ENCODE measurements around the gene EHMT1. TPM values are rescaled to one million over a fixed set of nuclear protein-coding genes. Genes with fewer than 3 reads are reported as not detected.

Gene EHMT1
- polyA plus RNA-seq, 6 donors from 2014 or later, result 6.7 to 45.0 (median 31.5) TPM

DNA sequence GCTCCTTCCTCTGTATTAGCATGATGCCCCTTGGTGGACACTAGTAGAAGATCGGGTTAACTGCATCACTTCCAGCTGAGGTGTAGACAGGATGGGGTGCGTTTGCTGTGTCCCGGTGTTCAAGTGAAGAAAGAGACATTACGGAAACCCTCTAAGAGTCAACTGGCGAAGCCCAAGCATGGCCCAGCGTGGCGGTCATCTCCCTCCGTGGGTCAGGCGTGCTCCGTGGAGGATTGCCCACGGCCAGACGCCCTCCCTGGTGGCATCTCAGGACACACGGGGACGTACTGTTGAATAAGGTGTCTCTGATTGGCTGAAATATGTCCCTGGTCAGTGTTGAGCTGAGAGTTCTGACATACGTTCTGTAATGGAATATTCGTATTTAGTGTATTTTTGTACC lies 139.3 kb downstream of the EHMT1 start:
- Mint-ChIP-seq H3K36me3 (peaks cover 37 to 52% of the 10 kb centered on the region in 2 donors), H3K27ac (peak overlapping the region; percentile 98 to 100 (median 99))
- ATAC-seq (ENCODE audit: low read depth in 2 of 2), result no peak

DNA sequence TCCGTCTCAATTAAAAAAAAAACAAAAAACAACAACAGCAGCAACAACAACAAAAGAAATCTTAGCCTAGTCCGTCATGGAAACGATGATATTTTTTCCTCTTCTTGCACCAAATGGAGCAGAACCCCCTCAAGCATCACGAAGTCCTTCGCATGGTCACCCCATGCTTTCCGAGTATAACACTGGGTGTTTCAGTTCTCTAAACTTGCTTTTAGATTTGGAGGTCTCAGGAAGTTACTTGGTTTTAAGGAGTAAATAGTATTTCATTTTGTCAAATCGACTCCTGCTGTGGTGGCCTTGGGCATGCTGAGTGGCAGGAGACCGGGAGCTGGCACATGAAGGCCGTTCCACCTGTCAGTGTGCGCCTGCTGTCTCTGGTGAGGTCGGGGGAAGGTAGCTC lies 140.3 kb downstream of the EHMT1 start:
- DNase-seq, result peak; percentile 74
- peaks cover 0 to 9% (median 2%) of the 10 kb centered on the region in 7 donors for H3K9me3 Mint-ChIP-seq
- ATAC-seq (ENCODE audit: low read depth in 2 of 2), result peak; percentile 57 to 63
- peak overlapping the region; percentile 98 to 100 (median 99) for H3K27ac Mint-ChIP-seq
- H3K4me1 Mint-ChIP-seq, result peaks cover 56 to 84% (median 68%) of the 10 kb centered on the region in 3 donors
- H3K4me3 Mint-ChIP-seq, result peak overlapping the region; percentile 57 to 93 (median 86)
- peaks cover 35 to 52% of the 10 kb centered on the region in 2 donors for H3K36me3 Mint-ChIP-seq
- H3K27me3 Mint-ChIP-seq, result no peaks in the 10 kb centered on the region

More for the DNA sequence above, 139.3 kb downstream of the EHMT1 start:
- H3K9me3 Mint-ChIP-seq, result peaks cover 0 to 9% (median 2%) of the 10 kb centered on the region in 7 donors
- no peak for DNase-seq
- H3K27me3 Mint-ChIP-seq, result no peaks in the 10 kb centered on the region
- H3K4me1 Mint-ChIP-seq, result peaks cover 59 to 79% (median 67%) of the 10 kb centered on the region in 3 donors
- H3K4me3 Mint-ChIP-seq, result peak overlapping the region; percentile 54 to 93 (median 86)

DNA sequence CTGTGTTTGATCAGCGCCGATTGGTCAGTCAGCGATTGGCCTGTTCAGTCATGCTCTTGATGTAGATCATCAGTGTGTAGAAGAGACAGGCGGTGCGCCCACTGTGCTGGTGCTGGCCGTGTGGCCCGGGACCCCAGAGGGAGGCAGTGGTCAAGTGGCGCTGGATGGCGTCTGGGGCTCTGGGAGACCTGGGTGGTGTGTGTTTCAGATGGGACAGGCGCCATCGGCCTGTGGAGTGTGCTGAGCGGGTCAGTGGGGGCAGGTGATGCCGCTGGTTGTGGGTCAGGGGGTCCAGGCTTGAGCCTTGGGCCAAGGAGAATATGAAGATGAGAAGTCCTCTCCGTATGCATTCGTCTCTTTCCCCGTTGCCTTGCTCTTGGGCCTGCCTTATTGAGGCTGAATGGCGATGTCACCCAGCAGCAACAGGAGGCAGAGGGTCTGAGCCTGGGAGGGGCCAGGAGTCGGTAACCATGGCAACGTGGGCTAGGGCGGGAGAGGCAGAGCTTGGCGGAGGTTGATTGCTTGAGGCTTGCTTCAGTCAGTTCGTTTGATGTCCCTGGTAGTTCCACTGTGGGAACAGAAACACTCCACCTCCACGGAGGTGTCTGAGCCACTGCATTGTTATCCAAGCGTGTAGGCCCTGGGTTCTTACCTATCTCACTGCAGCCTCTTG lies 141.0 kb downstream of the EHMT1 start:
- ATAC-seq (ENCODE audit: low read depth in 2 of 2), result peak in 1 of 2 donors; percentile 2
- Mint-ChIP-seq H3K27me3 (no peaks in the 10 kb centered on the region), H3K9me3 (peaks cover 0 to 9% (median 2%) of the 10 kb centered on the region in 7 donors), H3K4me1 (peaks cover 57 to 89% (median 68%) of the 10 kb centered on the region in 3 donors), H3K36me3 (peaks cover 40 to 57% of the 10 kb centered on the region in 2 donors), H3K4me3 (peak overlapping the region; percentile 57 to 93 (median 86)), H3K27ac (peak overlapping the region; percentile 98 to 100 (median 99))
- DNase-seq, result peak; percentile 47

GRCh38 chr9:137760426-137760825 lies 141.6 kb downstream of the EHMT1 start:
- ATAC-seq (ENCODE audit: low read depth in 2 of 2), result no peak
- H3K4me1 Mint-ChIP-seq, result peaks cover 57 to 88% (median 68%) of the 10 kb centered on the region in 3 donors
- H3K27me3 Mint-ChIP-seq, result no peaks in the 10 kb centered on the region
- DNase-seq, result no peak
- peaks cover 38 to 55% of the 10 kb centered on the region in 2 donors for H3K36me3 Mint-ChIP-seq
- H3K9me3 Mint-ChIP-seq, result peaks cover 0 to 6% (median 2%) of the 10 kb centered on the region in 7 donors
- peak overlapping the region; percentile 98 to 100 (median 99) for H3K27ac Mint-ChIP-seq
- peak overlapping the region; percentile 42 to 93 (median 84) for H3K4me3 Mint-ChIP-seq

DNA sequence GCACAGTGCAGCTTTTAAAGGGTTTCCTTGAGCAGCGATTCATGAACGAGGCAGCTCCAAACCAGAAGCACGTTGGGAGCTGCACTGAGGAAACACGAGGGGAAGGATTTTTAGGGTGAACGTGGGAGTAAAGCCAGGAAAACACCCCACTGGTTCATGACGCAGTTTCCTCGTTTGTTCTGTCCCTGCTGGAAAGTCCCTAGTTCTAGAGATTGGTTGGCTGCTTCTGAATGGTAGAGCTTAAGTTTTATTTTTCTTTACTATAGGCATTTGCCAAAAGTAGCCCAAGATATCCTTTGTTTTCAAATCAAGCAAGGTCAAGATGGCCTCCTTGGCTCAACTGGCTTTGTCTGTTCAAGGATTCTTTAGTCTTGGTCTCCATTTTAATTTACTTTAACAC lies 142.2 kb downstream of the EHMT1 start:
- peaks cover 61 to 88% (median 66%) of the 10 kb centered on the region in 3 donors for H3K4me1 Mint-ChIP-seq
- peak overlapping the region in 7 of 8 donors; percentile 57 to 93 (median 85) for H3K4me3 Mint-ChIP-seq
- ATAC-seq (ENCODE audit: low read depth in 2 of 2), result peak; percentile 42 to 63
- H3K27ac Mint-ChIP-seq, result peak overlapping the region; percentile 98 to 100 (median 99)
- DNase-seq, result peak; percentile 77
- H3K36me3 Mint-ChIP-seq, result peaks cover 32 to 55% of the 10 kb centered on the region in 2 donors
- H3K9me3 Mint-ChIP-seq, result peaks cover 0 to 2% (median 0%) of the 10 kb centered on the region in 7 donors
- H3K27me3 Mint-ChIP-seq, result no peaks in the 10 kb centered on the region

DNA sequence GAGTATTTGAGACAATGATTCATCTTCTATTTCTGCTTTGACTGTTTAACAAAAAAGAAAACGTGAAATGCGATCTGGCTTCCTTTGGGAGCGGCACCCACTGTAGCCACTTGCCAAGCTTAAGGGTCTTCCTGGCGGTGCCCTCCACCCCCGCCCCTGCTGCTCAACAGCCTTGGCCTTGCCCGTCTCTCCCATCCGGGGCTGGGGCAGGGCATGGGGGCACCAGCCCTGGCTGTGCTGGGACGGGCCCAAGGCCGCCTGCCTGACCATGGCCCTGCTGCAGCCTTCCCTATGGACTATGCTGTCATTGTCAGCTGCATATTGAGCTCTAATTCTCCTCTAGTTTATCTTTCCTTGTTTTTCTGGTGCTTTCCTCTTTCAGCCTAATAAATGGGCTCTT lies 143.0 kb downstream of the EHMT1 start:
- no peak for DNase-seq
- Mint-ChIP-seq H3K4me1 (peaks cover 54 to 81% (median 59%) of the 10 kb centered on the region in 3 donors), H3K36me3 (peaks cover 32 to 49% of the 10 kb centered on the region in 2 donors), H3K9me3 (no peaks in the 10 kb centered on the region), H3K27ac (peak overlapping the region; percentile 98 to 100 (median 99)), H3K27me3 (no peaks in the 10 kb centered on the region), H3K4me3 (peak overlapping the region in 7 of 8 donors; percentile 52 to 82 (median 79))
- ATAC-seq (ENCODE audit: low read depth in 2 of 2), result no peak

- H3K9me3 Mint-ChIP-seq, result no peaks in the 10 kb centered on the region
- H3K36me3 Mint-ChIP-seq, result peaks cover 32 to 47% of the 10 kb centered on the region in 2 donors
- H3K4me3 Mint-ChIP-seq, result peak overlapping the region; percentile 52 to 88 (median 70)
- ATAC-seq (ENCODE audit: low read depth in 2 of 2) (peak; percentile 13 to 31), DNase-seq (peak; percentile 70)
- peak overlapping the region; percentile 98 to 100 (median 99) for H3K27ac Mint-ChIP-seq
- H3K27me3 Mint-ChIP-seq, result no peaks in the 10 kb centered on the region
- H3K4me1 Mint-ChIP-seq, result peaks cover 46 to 73% (median 52%) of the 10 kb centered on the region in 3 donors
These were observed 143.7 kb downstream of the EHMT1 start for GRCh38 chr9:137762414-137763061.

DNA sequence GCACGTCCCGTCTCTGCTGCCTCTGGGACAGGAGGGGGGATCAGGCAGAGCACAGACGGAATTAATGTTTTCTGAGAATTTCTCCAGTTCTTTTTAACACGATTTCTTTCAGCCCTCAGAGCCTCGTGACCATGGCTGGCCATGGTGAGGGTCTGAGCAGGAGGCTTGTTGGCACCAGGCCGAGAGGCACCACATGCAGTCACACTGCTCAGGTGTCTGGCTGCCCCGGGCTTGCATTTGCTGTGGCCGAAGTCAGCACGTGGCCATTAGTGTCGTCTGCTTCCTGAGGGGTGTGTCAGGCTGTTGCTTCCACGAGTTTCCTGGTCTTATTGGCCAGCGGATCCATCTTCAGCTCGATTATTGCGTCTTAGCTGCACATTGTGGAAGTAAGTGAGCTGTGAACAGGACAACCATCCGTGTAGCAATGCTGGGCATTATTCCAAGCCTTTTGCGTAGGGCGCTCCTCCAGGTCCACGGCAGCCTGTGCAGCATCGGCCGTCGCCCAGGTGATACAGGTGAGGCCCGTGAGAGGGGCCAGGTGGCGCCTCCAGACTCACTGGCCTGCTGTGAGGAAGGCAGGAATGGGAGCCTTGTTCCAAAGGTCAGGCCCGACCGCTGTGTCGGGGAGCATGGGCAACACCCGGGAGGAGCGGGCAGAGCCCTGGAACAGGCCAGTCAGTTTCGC lies 144.6 kb downstream of the EHMT1 start:
- ATAC-seq (ENCODE audit: low read depth in 2 of 2), result no peak
- Mint-ChIP-seq H3K27ac (peak overlapping the region; percentile 94 to 100 (median 98)), H3K36me3 (peaks cover 27 to 42% of the 10 kb centered on the region in 2 donors), H3K27me3 (no peaks in the 10 kb centered on the region), H3K9me3 (no peaks in the 10 kb centered on the region), H3K4me3 (peak overlapping the region in 2 of 8 donors; percentile 58 to 79), H3K4me1 (peaks cover 37 to 68% (median 44%) of the 10 kb centered on the region in 3 donors)
- no peak for DNase-seq

DNA sequence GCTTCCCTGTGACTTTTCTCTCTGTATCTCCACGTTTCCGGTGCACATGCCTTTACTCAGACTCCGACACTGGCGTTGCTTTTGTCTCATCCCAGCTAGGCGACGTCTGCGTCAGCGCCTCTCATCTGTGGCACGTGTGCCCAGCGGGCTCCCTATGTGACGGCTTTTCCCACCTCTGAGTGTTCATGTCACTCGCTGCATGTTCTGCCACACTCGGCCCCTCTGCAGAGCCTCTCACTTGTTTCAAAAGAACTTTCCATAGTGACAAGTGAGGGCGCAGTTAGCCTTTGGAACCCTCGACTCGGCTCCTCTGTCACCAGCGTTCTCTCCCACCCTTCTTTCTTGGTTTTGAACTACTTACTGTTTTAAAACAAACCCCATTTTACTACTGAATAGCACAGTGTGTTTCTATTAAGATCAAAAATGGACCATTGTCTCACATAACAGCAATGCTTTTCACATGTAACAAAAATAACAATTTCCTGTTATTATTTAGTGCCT lies 145.4 kb downstream of the EHMT1 start:
- Mint-ChIP-seq H3K4me1 (peaks cover 30 to 60% (median 36%) of the 10 kb centered on the region in 3 donors), H3K36me3 (peaks cover 29 to 39% of the 10 kb centered on the region in 2 donors), H3K9me3 (no peaks in the 10 kb centered on the region)

GRCh38 chr9:137764981-137765380 lies 146.2 kb downstream of the EHMT1 start:
- H3K36me3 Mint-ChIP-seq, result peaks cover 35% of the 10 kb centered on the region in 2 donors
- peak overlapping the region in 5 of 6 donors; percentile 33 to 98 (median 54) for H3K27ac Mint-ChIP-seq
- peaks cover 23 to 56% (median 31%) of the 10 kb centered on the region in 3 donors for H3K4me1 Mint-ChIP-seq
- no peaks in the 10 kb centered on the region for H3K27me3 Mint-ChIP-seq
- no peak overlapping the region for H3K4me3 Mint-ChIP-seq
- peaks cover 0 to 2% (median 0%) of the 10 kb centered on the region in 7 donors for H3K9me3 Mint-ChIP-seq
- ATAC-seq (ENCODE audit: low read depth in 2 of 2) (no peak), DNase-seq (no peak)

More for the DNA sequence above, 145.4 kb downstream of the EHMT1 start:
- peak overlapping the region in 3 of 8 donors; percentile 2 to 38 (median 25) for H3K4me3 Mint-ChIP-seq
- no peaks in the 10 kb centered on the region for H3K27me3 Mint-ChIP-seq
- H3K27ac Mint-ChIP-seq, result peak overlapping the region; percentile 68 to 98 (median 92)
- ATAC-seq (ENCODE audit: low read depth in 2 of 2) (no peak), DNase-seq (no peak)

DNA sequence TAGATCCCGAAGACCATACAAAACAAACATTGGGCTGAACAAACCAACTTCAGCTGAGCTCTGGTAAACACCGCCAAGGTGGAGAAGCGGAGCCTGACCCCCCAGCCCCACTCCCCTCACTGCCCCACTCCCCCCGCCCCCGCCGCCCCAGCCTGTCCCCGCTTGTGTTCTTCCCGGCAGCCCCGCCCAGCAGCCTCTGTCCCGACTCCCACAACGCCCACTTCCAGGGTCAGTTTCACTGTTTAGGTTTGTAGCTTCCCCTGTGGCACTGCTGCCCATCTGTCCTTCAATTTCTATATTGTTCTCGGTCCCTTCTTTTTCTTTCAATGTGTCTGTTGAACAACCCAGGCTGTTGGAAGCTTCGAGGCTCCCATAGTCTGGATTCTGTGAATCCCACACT lies 146.7 kb downstream of the EHMT1 start:
- H3K9me3 Mint-ChIP-seq, result peaks cover 0 to 7% (median 4%) of the 10 kb centered on the region in 7 donors
- H3K27ac Mint-ChIP-seq, result peak overlapping the region in 4 of 6 donors; percentile 11 to 98 (median 74)
- no peaks in the 10 kb centered on the region for H3K27me3 Mint-ChIP-seq
- no peak overlapping the region for H3K4me3 Mint-ChIP-seq
- peaks cover 41% of the 10 kb centered on the region in 2 donors for H3K36me3 Mint-ChIP-seq
- H3K4me1 Mint-ChIP-seq, result peaks cover 26 to 54% (median 31%) of the 10 kb centered on the region in 3 donors
- no peak for ATAC-seq (ENCODE audit: low read depth in 2 of 2)
- no peak for DNase-seq

- DNase-seq (no peak), ATAC-seq (ENCODE audit: low read depth in 2 of 2) (no peak)
- peak overlapping the region in 1 of 8 donors; percentile 36 for H3K4me3 Mint-ChIP-seq
- peaks cover 19 to 31% (median 20%) of the 10 kb centered on the region in 3 donors for H3K4me1 Mint-ChIP-seq
- H3K27ac Mint-ChIP-seq, result peak overlapping the region in 3 of 6 donors; percentile 32 to 76 (median 34)
- peaks cover 21 to 34% of the 10 kb centered on the region in 2 donors for H3K36me3 Mint-ChIP-seq
- H3K27me3 Mint-ChIP-seq, result no peaks in the 10 kb centered on the region
- H3K9me3 Mint-ChIP-seq, result peaks cover 0 to 10% (median 5%) of the 10 kb centered on the region in 7 donors
These were observed 152.8 kb downstream of the EHMT1 start for GRCh38 chr9:137771580-137771979.

Data from naive B cell (primary cell).